GM18499 (cell line): ENCODE results near the gene EIF6.

Experiments
- ATAC-seq: cut with Tn5 transposase; IDR thresholded peaks from one replicate; pipeline ENCODE4 v1.9.1; 2021; ENCODE audit warnings: moderate number of reproducible peaks; ENCODE audit not compliant: insufficient read depth, unreplicated experiment

The EIF6 gene

GRCh38 chr20:35296101-35296554, 11.6 kb upstream of the EIF6 start:
- ATAC-seq, result no peak

- ATAC-seq, result no peak
These were observed 11.1 kb upstream of the EIF6 start for GRCh38 chr20:35295674-35296073.

GRCh38 chr20:35295058-35295457, 10.5 kb upstream of the EIF6 start:
- no peak for ATAC-seq

GRCh38 chr20:35294293-35294685, 9.7 kb upstream of the EIF6 start:
- ATAC-seq, result no peak

GRCh38 chr20:35293303-35294292, 9.0 kb upstream of the EIF6 start:
- ATAC-seq, result no peak

- ATAC-seq, result no peak
These were observed 8.1 kb upstream of the EIF6 start for GRCh38 chr20:35292504-35293285.

GRCh38 chr20:35291654-35292503, 7.3 kb upstream of the EIF6 start, which contains the start of gene FAM83C:
Gene FAM83C (minus strand): TSS chr20:35292425. CDS start chr20:35292304, 121 bp downstream.
- no peak for ATAC-seq

- no peak for ATAC-seq
These were observed 6.4 kb upstream of the EIF6 start for GRCh38 chr20:35290887-35291417.

GRCh38 chr20:35290186-35290886, 5.8 kb upstream of the EIF6 start:
- ATAC-seq, result no peak

GRCh38 chr20:35288325-35289060, 3.9 kb upstream of the EIF6 start:
- no peak for ATAC-seq

GRCh38 chr20:35287509-35288324, 3.1 kb upstream of the EIF6 start:
- no peak for ATAC-seq

GRCh38 chr20:35286899-35287508, 2.4 kb upstream of the EIF6 start:
- ATAC-seq, result no peak

GRCh38 chr20:35286077-35286898, 1.7 kb upstream of the EIF6 start:
- no peak for ATAC-seq

- no peak for ATAC-seq
These were observed 1.2 kb upstream of the EIF6 start for GRCh38 chr20:35285806-35286076.

- ATAC-seq, result no peak
These were observed 627 bp upstream of the EIF6 start for GRCh38 chr20:35284992-35285805.
